ENCODE measurements around the gene BEST3. TPM values are rescaled to one million over a fixed set of nuclear protein-coding genes. Genes with fewer than 3 reads are reported as not detected.

Gene BEST3
- polyA plus RNA-seq, 3 donors: not detected

- Histone ChIP-seq H3K27me3 (ENCODE audit: control insufficient read depth in 2 of 2, insufficient read depth in 2 of 2, low read length in 2 of 2) (peaks cover 0 to 2% of the 10 kb centered on the region in 2 donors), H3K4me2 (replicated peaks; ENCODE audit: extremely low read depth, low read length, poor library complexity, severe bottlenecking) (no peak overlapping the region), H3K9me3 (replicated peaks in 1 of 2; ENCODE audit: control insufficient read depth in 1 of 2, insufficient read depth in 1 of 2, low read length in 2 of 2) (no peaks in the 10 kb centered on the region), H3K4me3 (replicated peaks in 1 of 3; ENCODE audit: low read depth in 2 of 3, low read length in 3 of 3) (no peak overlapping the region), H3K9ac (ENCODE audit: insufficient read depth, low read length, poor library complexity, severe bottlenecking) (no peak overlapping the region), H3K79me2 (ENCODE audit: insufficient read depth, low read length) (no peaks in the 10 kb centered on the region), H2AFZ (ENCODE audit: insufficient read depth, low read depth, low read length, poor library complexity, severe bottlenecking) (no peak overlapping the region), H3K27ac (ENCODE audit: low read depth in 1 of 2, low read length in 2 of 2) (no peak overlapping the region), H4K20me1 (ENCODE audit: insufficient read depth, low read length) (no peaks in the 10 kb centered on the region), H3K36me3 (replicated peaks in 1 of 2; ENCODE audit: control insufficient read depth in 1 of 2, insufficient read depth in 2 of 2, low read length in 2 of 2) (no peaks in the 10 kb centered on the region), H3K4me1 (ENCODE audit: control insufficient read depth in 1 of 2, insufficient read depth in 2 of 2, low read length in 2 of 2) (no peaks in the 10 kb centered on the region)
- no peak overlapping the region for H3K27ac Mint-ChIP-seq
- H3K27me3 Mint-ChIP-seq (ENCODE audit: low read depth in 3 of 3): no peaks in the 10 kb centered on the region
- H3K4me1 Mint-ChIP-seq: no peaks in the 10 kb centered on the region
- no CpG with 5 or more reads among the region's 2 CpGs for WGBS (ENCODE audit: insufficient coverage)
- H3K9me3 Mint-ChIP-seq: peaks cover 0 to 2% (median 0%) of the 10 kb centered on the region in 7 donors
- H3K36me3 Mint-ChIP-seq: no peaks in the 10 kb centered on the region
- no peak for TF ChIP-seq CTCF (IDR thresholded peaks at IDR 0.05)
- no peak overlapping the region for H3K4me3 Mint-ChIP-seq
- intact Hi-C loops (cut with micrococcal nuclease): no loop called here
- no peak for DNase-seq
Observed at GRCh38 chr12:69712826-69713225, 13.7 kb upstream of the BEST3 start.

- H3K27me3 Mint-ChIP-seq (ENCODE audit: low read depth in 3 of 3): peaks cover 0 to 2% (median 0%) of the 10 kb centered on the region in 3 donors
- H3K4me3 Mint-ChIP-seq: no peak overlapping the region
- TF ChIP-seq CTCF (IDR thresholded peaks at IDR 0.05): no peak
- Histone ChIP-seq H3K4me2 (replicated peaks; ENCODE audit: extremely low read depth, low read length, poor library complexity, severe bottlenecking) (no peak overlapping the region), H3K36me3 (replicated peaks in 1 of 2; ENCODE audit: control insufficient read depth in 1 of 2, insufficient read depth in 2 of 2, low read length in 2 of 2) (no peaks in the 10 kb centered on the region), H4K20me1 (ENCODE audit: insufficient read depth, low read length) (no peaks in the 10 kb centered on the region), H3K4me1 (ENCODE audit: control insufficient read depth in 1 of 2, insufficient read depth in 2 of 2, low read length in 2 of 2) (no peaks in the 10 kb centered on the region), H3K9ac (ENCODE audit: insufficient read depth, low read length, poor library complexity, severe bottlenecking) (no peak overlapping the region), H2AFZ (ENCODE audit: insufficient read depth, low read depth, low read length, poor library complexity, severe bottlenecking) (no peak overlapping the region), H3K79me2 (ENCODE audit: insufficient read depth, low read length) (no peaks in the 10 kb centered on the region), H3K9me3 (replicated peaks in 1 of 2; ENCODE audit: control insufficient read depth in 1 of 2, insufficient read depth in 1 of 2, low read length in 2 of 2) (no peaks in the 10 kb centered on the region), H3K27ac (ENCODE audit: low read depth in 1 of 2, low read length in 2 of 2) (no peak overlapping the region), H3K4me3 (replicated peaks in 1 of 3; ENCODE audit: low read depth in 2 of 3, low read length in 3 of 3) (no peak overlapping the region), H3K27me3 (ENCODE audit: control insufficient read depth in 2 of 2, insufficient read depth in 2 of 2, low read length in 2 of 2) (peaks cover 0 to 2% of the 10 kb centered on the region in 2 donors)
- H3K4me1 Mint-ChIP-seq: no peaks in the 10 kb centered on the region
- intact Hi-C loops (cut with micrococcal nuclease): no loop called here
- H3K9me3 Mint-ChIP-seq: peaks cover 0 to 5% (median 2%) of the 10 kb centered on the region in 7 donors
- WGBS (ENCODE audit: insufficient coverage): no CpG with 5 or more reads among the region's 3 CpGs
- H3K27ac Mint-ChIP-seq: no peak overlapping the region
- DNase-seq: no peak
- no peaks in the 10 kb centered on the region for H3K36me3 Mint-ChIP-seq
Observed at GRCh38 chr12:69708649-69709048, 9.5 kb upstream of the BEST3 start.
